ENCODE measurements around the gene MICOS13.

Gene MICOS13

DNA sequence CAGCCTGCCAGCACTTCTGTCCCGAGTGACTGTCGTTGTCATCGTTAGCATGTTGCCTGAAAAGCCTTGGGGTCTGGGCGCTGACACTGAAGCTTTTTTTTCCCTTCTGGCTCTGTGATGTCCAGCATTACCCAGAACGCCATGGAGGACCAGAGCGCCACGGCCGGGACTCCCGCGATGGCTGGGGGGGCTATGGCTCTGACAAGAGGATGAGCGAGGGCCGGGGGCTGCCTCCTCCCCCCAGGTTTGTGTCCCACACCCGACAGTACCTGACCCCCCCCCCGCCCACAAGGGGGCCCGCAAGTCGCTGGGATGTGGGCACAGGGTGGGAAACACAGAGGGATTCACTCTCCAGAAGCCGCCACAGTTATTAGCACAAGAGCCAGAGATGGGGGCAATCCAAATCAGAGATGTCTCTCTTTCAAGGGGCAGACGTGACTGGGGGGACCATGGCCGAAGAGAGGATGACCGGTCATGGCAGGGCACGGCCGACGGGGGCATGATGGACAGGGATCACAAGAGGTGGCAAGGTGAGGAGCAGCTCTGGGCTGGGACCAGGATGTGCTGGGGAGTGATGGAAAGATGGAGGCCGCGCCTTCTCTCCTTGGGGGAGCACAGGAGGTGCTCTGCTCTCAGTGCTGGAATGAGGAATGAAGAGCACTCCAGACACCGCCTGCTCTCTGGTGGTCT, 13.2 kb downstream of the MICOS13 start:
- DNase-seq, result no peak

DNA sequence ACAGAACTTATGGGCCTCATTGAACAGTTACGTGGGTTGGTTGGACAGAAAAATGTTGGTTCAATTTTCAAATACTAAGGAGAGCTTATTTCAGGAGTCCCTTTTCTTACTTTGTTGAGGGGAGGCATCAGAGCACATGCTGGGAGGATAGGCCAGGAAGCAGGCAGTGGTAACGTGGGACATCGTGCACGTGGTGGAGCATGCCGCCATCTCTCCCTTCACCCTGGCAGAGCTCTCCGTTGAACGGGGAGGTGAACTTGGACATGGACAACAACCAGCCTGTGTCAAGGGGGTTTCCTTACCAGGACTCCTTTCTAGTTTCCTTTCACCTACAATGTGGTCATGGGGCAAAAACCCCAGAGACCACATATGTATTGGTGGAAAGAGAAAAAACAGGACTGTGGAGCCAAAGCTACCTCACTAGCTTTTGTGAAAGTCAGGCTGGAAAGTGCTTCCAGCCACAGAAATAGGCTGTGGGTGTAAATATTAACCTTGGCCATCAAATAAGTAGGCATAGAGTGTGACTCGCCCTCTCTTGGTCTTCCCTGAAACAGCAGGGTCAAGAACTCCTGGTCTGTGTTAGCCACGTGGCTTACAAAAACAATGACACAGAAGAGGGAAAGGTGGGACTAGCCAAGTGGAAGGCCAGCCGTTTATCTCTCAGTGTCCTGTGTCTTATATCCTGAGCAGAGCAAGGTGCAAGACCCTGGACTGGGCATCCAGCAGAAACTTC, 14.4 kb downstream of the MICOS13 start:
- no peak for DNase-seq

DNA sequence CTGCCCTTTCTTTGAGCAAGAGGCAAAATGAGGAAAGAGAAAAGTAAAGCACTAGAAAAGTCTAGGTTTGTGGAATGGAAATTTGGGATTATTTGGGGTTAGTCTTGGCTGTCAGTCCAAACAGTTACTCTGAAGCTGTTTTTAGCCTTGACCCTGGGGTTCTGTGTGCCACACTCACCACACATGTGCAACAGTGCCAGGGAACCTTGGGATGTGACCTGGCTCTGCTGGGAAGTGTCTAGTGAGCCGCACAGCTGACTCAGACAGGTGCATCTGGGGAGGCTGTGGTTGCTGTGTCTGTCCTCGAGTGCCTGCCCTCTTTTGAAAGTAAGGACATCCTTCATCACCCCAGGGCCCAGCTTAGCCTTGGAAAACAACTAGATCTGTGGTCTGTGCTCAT, 15.8 kb downstream of the MICOS13 start:
- no peak for DNase-seq

DNA sequence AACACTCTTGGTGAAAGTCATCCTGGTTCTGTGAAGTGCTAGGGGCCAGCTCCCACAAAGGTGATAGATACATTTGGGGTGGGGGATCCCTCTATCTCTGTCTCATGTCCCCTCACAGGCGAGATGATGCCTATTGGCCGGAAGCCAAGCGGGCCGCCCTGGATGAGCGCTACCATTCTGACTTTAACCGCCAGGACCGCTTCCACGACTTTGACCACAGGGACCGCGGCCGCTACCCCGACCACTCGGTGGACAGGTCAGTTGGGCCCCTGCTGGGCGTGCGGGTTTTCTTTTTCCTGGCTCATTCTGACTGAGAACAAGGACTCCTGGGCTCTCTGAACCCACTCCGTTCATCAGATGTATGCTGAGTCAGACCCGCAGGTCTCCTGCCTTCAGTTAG, 16.4 kb downstream of the MICOS13 start:
- no peak for DNase-seq

DNA sequence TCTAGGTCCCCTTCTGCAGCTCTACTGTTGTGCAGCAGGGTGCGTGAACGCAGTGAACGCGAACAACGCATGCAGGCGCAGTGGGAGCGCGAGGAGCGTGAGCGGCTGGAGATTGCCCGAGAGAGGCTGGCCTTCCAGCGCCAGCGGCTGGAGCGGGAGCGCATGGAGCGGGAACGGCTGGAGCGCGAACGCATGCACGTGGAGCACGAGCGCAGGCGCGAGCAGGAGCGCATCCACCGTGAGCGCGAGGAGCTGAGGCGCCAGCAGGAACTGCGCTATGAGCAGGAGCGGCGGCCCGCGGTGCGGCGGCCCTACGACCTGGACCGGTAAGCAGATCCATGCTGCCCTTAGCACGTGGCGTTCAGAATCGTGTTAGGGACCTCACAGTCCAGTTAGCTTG, 18.8 kb downstream of the MICOS13 start:
- no peak for DNase-seq

DNA sequence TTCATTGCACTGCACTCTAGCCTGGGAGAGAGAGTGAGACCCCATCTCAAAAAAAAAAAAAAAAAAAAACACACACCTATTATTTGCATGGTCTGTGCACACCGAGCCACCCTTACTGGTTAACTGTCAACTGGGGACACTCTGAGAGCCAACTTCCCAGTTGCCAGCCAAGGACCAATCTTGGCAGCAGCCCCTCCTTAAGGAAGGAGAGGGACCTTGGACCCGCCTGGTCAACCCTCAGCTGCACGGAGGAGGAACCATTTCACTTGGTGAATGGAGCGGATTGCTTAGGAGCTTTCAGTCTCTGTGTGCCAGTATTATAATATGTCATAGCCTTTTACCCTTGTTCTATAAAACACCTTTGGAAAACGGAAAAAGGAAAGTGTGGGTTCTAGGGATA, 24.9 kb downstream of the MICOS13 start:
- DNase-seq, result no peak

DNA sequence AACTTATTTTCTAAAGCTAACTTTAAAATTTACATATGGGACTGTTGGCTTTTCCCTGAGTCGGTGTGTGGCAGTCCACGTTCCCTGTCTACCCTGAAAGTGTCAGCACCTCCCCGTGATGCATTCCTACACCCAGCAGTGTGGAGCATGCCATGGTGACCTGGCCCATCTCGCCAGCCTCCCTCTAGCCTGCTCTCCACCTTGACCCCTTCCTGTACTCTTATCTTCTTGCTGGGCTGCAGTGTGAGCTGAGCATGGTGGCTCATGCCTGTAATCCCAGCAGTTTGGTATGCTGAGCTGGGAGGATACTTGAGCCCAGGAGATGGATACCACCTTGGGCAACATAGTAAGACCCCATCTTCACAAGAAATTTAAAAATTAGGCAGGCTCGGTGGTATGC, 25.4 kb downstream of the MICOS13 start:
- DNase-seq, result no peak

DNA sequence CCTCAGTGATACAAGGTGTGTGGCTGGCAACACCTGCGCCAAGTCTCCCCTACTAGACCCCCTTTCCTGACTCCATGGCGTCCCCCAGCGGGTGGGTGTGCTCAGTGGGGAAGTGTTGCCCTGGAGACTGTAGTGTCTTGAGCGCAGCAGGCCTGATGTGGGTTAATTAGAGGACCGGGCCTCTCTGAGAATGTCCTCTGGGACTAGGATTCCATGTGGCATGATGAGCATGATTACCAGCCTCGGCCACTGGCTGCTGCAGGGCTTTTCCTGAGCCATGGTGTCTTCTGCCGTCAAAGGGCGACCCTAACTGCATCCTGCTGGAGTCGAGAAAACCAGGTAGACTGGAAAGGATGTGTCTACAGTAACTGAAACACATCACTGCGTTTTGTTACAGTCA, 28.1 kb downstream of the MICOS13 start:
- DNase-seq, result no peak

DNA sequence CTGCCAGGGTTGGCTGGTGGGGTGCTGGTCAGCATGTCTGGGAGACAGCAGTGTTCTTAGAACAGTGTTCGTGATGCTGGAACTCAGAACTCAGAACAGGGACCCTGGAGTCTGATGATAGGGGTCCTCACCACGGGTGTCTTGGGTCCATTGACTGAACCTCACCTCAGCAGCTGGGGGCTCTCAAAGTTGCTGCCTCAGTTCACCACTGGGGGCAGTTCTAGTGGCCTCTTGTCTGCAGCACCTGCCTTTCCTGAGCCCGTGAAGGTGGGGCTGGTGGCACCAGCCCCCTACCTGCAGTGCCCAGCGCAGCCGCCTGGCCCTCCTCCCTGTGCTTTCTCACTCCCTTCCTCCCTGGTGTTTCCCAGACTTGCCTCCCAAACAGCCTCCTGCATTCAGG, 29.0 kb downstream of the MICOS13 start:
- no peak for DNase-seq

DNA sequence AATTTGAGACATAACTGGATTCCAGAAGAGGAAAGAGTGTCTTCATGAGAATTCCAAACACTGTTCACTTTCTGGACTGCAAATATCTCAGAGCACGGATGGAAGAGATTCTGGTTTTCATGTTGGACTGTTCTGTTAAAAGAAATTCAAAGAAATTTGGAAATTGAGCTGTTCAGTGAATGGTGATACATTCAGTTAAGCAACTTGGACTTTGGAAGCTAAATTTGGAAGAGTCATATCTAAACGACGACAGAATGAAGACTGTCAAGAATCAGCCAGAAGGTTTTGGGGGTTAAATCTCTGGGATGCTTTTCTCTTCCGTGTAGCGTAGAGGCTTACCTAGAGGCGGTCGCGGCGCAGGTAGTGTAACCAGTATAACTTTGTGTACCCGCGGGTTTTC, 31.9 kb downstream of the MICOS13 start:
- DNase-seq, result no peak

DNA sequence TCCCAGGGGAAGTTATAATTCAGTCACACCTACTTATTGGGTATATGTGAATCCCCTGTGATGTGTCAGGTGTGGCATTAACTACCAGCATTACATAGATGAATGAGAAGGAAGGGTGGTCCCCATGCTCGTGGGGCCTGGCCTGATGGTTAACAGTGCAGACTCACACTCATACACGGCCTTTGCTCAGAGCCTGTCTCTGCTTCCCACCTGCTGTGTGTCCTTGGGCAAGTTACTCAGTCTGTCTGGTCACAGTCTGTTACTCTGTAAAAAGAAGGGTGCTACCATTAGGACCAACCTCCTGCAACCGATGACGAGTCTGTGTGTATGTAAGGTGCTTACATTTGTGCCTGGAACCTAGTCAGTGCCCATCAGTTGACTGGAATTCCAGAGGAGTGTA, 33.6 kb downstream of the MICOS13 start:
- no peak for DNase-seq

DNA sequence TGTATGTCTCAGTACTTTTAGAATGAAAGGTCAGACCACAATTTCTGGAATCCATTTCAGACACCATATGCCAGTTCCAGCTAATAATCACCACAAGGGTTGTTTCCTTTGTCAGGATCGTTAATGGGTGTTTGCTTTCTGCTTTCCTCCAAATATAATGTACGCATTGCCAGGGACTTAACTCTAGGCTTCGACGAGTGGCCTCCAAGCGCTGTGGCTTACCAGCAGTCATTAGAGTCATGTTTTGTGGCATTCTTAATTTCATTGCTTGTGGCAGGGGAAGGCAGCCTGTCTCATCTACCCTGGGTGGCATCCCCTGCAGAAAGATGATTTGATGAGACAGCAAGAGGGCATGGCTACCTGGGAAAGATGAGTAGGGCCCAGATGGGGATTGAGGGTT, 34.9 kb downstream of the MICOS13 start:
- DNase-seq, result no peak

DNA sequence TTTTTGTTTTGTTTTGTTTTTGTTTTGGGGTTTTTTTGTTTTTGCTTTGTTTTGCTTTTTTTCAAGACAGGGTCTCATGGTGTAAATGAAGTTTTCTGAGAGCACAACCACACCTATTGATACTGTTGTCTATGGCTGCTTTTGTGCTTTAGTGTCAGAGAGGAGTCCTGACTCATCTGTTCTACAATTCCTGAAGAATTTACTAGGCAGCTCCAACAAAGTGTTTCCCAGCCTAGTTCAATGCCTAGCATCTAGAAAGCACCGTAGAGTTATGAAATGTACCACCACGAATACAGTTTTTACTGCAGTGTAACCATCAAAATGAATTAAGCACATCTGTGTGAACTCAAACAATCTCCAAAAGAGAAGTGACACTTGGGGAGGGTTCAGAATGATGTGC, 36.3 kb downstream of the MICOS13 start:
- no peak for DNase-seq

DNA sequence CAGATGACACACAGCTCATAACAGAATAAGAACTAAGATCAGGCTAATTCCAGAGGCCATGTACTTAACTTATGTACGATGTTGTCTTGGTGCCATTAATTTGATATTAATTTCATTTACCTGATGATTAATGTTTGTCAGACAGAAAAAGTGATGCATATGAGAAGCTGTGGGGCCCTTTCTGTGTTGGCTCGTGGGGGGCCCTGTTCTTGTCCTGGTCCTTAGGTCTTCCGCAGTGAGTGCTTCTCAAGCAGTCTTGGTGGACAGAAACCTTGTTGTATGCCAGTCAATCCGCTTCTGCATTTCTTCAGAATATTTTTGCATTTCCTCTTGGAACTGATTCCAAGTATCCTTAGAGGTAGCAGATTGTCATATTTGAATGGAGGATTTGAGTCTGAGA, 37.3 kb downstream of the MICOS13 start:
- no peak for DNase-seq

DNA sequence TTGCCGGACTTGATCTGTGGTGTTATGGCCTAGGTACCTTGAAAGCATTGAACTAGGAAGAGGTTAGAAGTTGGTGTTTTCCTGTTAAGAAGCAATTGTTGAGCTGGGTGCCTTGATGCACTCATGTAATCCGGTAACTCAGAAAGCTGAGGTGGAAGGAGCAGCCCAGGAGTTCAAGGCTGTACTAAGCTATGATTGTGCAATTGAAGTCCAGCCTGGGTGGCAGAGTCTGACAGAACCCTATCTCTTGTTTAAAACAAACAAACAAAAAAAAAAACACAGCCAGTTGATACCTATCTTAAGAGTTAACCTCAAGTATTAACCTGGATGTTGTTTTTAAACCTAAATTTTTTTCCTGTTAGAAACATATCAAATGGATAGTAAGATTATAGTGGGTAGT, 38.1 kb downstream of the MICOS13 start:
- DNase-seq, result no peak

DNA sequence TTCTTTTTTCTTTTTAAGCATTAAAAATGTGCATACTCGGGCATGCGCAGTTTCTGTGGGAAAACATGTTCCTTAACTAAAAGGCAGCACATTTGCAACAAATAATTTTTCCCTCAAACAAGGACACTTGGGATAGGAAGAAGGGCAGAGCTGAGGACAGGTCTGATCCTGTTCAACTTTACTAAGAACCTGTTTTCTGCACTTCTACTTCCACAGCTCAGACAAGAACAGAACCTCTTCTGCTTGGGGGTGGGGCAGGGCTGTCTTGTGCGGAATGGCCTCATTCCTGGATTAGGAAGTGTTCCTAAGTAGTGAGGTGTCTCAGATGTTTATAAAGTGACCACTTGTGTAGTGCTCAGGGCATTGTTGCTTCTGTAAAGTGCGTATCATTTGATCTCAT, 39.1 kb downstream of the MICOS13 start:
- no peak for DNase-seq

DNA sequence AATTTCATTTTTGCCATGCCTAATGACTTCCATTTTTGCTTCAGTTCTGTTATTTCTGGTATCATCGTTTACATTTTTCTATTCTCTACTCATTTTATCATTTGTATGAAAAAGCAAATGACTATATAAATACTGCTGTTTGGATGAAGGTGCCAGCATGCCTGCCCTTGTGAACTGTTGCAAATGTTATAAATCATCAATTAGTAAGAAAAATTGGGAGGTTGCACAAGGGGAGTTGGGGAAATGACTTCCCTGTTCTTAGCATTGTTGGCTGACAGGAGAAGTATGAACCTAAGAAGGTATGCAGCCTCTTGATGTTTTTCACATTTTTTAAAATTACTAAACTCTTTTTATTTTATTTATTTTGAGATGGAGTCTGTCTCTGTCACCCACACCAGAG, 42.3 kb downstream of the MICOS13 start:
- no peak for DNase-seq

DNA sequence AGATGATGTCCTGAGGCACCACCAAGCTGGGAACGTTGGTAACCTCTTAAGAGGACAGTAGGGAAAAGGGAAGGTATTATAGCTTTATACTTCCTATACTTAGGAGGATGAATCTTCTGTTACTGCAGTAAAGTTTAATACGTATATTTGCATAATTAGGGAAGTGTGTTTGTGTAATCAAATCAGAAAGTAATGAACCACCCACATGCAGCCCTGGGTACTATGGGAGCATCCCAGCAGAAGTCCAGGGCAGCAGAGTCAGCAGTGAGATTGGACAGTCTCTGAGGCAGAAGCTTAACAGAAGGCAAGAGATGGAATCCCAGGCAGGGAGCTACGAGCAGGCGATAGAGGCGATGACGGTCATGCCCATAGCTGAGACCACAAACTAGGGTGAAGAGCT, 44.9 kb downstream of the MICOS13 start:
- no peak for DNase-seq

DNA sequence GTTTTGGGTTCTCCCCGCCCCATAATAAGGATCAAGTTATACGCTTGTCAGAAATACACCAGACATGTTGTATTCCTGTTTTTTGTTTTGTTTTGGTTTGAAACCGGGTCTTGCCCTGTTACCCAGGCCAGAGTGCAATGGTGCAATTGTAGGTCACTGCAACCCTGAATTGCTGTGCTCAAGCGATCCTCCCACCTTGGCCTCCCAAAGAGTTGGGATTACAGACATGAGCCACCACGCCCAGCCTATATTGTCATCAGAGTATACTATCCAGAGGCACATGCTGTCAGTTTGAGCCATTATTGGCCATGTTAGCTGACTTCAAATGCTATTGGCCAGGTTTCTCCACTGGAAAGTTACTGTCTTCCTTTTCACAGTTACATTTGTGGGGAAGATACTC, 47.7 kb downstream of the MICOS13 start:
- DNase-seq, result no peak

DNA sequence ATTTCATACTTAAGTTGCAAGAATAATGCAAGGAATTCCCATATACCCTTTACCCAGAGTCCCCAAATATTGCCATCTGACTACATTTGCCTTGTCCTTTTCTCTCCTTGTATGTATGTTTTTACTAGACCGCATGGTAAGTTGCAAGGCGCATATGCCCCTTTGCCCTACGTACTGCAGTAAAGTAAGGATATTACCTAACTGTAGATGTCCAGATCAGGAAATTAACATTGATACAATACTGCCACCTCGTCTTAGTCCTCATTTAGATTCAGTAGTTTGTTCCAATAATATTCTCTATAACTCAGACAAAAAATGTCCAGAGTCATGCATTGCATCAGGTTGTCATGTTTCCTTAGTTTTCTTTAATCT, 48.1 kb downstream of the MICOS13 start:
- DNase-seq, result no peak

DNA sequence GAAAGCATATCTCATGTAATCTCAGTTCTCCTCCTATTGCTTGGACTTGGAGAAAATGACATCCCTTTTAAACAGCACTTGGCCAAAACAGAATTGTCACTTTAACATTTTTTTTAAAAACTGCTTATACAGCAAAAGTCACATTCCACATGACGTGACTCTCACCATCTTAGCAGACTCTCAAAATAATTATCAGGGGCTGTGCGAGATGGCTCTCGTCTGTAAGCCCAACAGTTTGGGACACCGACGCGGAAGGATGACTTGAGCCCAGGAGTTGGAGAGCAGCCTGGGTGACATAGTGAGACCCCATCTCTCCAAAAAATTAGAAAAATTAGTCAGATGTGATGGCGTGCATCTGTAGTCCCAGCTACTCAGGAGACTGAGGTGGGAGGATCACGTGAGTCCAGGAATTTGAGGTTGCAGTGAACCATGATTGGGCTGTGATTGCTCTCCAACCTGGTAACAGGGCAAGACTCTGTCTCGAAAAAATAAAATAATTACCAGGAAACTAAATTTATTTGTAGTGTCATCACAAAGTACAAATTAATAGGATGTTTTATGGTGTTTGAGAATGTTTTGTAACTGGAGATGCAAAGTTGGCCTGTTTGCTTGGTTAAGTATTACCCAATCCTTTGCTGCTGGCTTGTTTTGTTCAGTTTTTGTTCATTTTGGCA, 48.6 kb downstream of the MICOS13 start:
- no peak for DNase-seq

DNA sequence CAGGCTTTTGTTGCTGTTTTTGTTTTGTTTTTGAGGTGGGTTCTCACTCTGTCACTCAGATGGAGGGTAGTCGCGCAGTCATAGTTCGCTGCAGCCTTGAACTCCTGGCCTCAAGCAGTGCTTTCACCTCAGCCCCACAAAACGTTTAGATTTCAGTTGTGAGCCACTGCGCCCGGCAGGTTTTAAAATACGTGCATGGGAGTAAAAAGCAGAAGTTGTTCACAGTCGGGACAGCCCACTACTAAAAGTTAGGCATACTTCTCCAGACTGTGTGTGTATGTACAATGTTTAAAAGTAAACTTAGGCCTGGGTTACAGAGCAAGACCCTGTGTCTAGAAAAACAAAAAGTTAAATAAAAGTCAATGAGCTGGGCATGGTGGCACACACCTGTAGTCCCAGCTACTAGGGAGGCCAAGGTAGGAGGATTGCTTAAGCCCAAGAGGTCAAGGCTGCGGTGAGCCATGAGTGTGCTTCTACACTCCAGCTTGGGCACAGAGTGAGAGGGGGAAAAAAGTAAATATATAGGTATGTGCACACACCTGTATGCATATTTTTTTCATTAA, 51.3 kb downstream of the MICOS13 start:
- DNase-seq, result no peak

DNA sequence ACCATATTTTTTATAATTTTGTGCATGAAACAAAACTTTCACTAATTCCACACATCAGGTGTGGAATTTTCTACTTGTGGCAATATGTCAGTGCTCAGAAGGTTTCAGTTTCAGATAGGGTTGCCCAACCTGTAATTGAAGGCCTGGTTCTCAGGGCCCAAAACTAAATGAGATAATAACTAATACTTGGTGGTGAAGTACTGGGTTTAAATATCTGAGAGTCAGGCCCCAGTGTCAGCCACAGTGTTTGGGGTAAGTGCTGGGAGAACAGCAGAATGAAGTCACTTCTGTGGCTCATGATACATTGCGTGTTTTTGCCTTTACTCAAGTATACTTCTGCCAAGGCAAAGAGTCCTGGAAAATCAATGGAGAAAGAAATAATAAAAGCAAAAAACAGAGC, 51.9 kb downstream of the MICOS13 start:
- no peak for DNase-seq

Measured in activated CD8-positive, alpha-beta memory T cell treated with anti-CD3 and anti-CD28 coated beads for 24 hours (primary cell).